Astrocyte of the hippocampus (primary cell): ENCODE results near the gene PNCK.
"Not testable (repeated sequence)": the region's sequence is repeated elsewhere in the genome, so short reads cannot be mapped to it uniquely, and the experiment has no call there.

Source experiments
- DNase-seq: peaks from one replicate; pipeline ENCODE4 v3.0.0; 2011; ENCODE audit warnings: low read depth, low spot score

PNCK gene

GRCh38 chrX:153699210-153699783, 25.7 kb upstream of the PNCK start:
- not testable (repeated sequence) for DNase-seq

- no peak for DNase-seq
Observed at GRCh38 chrX:153697924-153698865, 24.6 kb upstream of the PNCK start.

- not testable (repeated sequence) for DNase-seq
Observed at GRCh38 chrX:153696986-153697722, 23.5 kb upstream of the PNCK start.

- not testable (repeated sequence) for DNase-seq
Observed at GRCh38 chrX:153696538-153696937, 22.9 kb upstream of the PNCK start.

- DNase-seq, result no peak
Observed at GRCh38 chrX:153696100-153696499, 22.5 kb upstream of the PNCK start.

- DNase-seq, result no peak
Observed at GRCh38 chrX:153694687-153695270, 21.2 kb upstream of the PNCK start.

- DNase-seq, result not testable (repeated sequence)
Observed at GRCh38 chrX:153694256-153694655, 20.6 kb upstream of the PNCK start.

- no peak for DNase-seq
Observed at GRCh38 chrX:153693216-153694086, 19.8 kb upstream of the PNCK start.

- no peak for DNase-seq
Observed at GRCh38 chrX:153692611-153693156, 19.1 kb upstream of the PNCK start.

- no peak for DNase-seq
Observed at GRCh38 chrX:153692003-153692402, 18.4 kb upstream of the PNCK start.

GRCh38 chrX:153691032-153691827, 17.6 kb upstream of the PNCK start:
- not testable (repeated sequence) for DNase-seq

- no peak for DNase-seq
Observed at GRCh38 chrX:153690466-153690865, 16.9 kb upstream of the PNCK start.

GRCh38 chrX:153689654-153690465, 16.2 kb upstream of the PNCK start:
- DNase-seq, result peak; percentile 33

- DNase-seq, result peak; percentile 70
Observed at GRCh38 chrX:153688911-153689590, 15.4 kb upstream of the PNCK start.

GRCh38 chrX:153688506-153688905, 14.9 kb upstream of the PNCK start:
- DNase-seq, result peak; percentile 11

- no peak for DNase-seq
Observed at GRCh38 chrX:153688071-153688470, 14.5 kb upstream of the PNCK start.

GRCh38 chrX:153687121-153688039, 13.8 kb upstream of the PNCK start, which contains the start of gene SLC6A8:
TSS of gene SLC6A8 (plus strand) at chrX:153687926. CDS start at chrX:153688575, 649 bp downstream.
- DNase-seq, result peak; percentile 75
